ENCODE measurements around the gene ADK. TPM values are rescaled to one million over a fixed set of nuclear protein-coding genes. Genes with fewer than 3 reads are reported as not detected.
"Not testable (repeated sequence)": the region's sequence is repeated elsewhere in the genome, so short reads cannot be mapped to it uniquely, and the experiment has no call there.

Gene ADK
- total and polyA plus RNA-seq, 4 experiments from 2014 or later: 33.7 to 66.6 (median 51.0) TPM

- Histone ChIP-seq H3K27me3 (ENCODE audit: insufficient read depth, low read length) (no peaks in the 10 kb centered on the region), H3K4me3 (ENCODE audit: low read length in 2 of 2) (no peak overlapping the region), H3K27ac (ENCODE audit: low read depth, low read length) (no peak overlapping the region), H3K4me1 (ENCODE audit: insufficient read depth, low read length) (no peaks in the 10 kb centered on the region), H3K9me3 (ENCODE audit: control insufficient read depth in 1 of 2, low read length in 2 of 2) (peaks cover 0 to 3% of the 10 kb centered on the region in 2 donors), H3K36me3 (ENCODE audit: insufficient read depth, low read length) (no peaks in the 10 kb centered on the region)
- Mint-ChIP-seq H3K9me3 (peaks cover 2 to 53% (median 48%) of the 10 kb centered on the region in 8 donors), H3K27me3 (no peaks in the 10 kb centered on the region), H3K36me3 (peaks cover 53 to 74% of the 10 kb centered on the region in 2 donors), H3K4me3 (no peak overlapping the region), H3K4me1 (no peaks in the 10 kb centered on the region), H3K27ac (no peak overlapping the region)
- POLR2A ChIA-PET (ENCODE audit: partially characterized antibody): no interaction called here
- intact Hi-C loops (cut with micrococcal nuclease): no loop called here
- CTCF ChIA-PET (ENCODE audit: partially characterized antibody): no interaction called here
- DNase-seq: no peak
These were observed 360.0 kb downstream of the ADK start for GRCh38 chr10:74511051-74511450.

- H3K9me3 ChIP-seq (ENCODE audit: control insufficient read depth in 1 of 2, low read length in 2 of 2): peaks cover 0 to 3% of the 10 kb centered on the region in 2 donors
- Mint-ChIP-seq H3K9me3 (peaks cover 5 to 57% (median 50%) of the 10 kb centered on the region in 8 donors), H3K27ac (peak overlapping the region in 1 of 7 donors; percentile 76), H3K4me1 (no peaks in the 10 kb centered on the region), H3K27me3 (no peaks in the 10 kb centered on the region), H3K36me3 (peaks cover 48 to 71% of the 10 kb centered on the region in 2 donors), H3K4me3 (no peak overlapping the region)
- H3K27me3 ChIP-seq (ENCODE audit: insufficient read depth, low read length): no peaks in the 10 kb centered on the region
- H3K4me1 ChIP-seq (ENCODE audit: insufficient read depth, low read length): no peaks in the 10 kb centered on the region
- H3K27ac ChIP-seq (ENCODE audit: low read depth, low read length): no peak overlapping the region
- intact Hi-C loops (cut with micrococcal nuclease): no loop called here
- no peaks in the 10 kb centered on the region for H3K36me3 ChIP-seq (ENCODE audit: insufficient read depth, low read length)
- H3K4me3 ChIP-seq (ENCODE audit: low read length in 2 of 2): no peak overlapping the region
- no peak for DNase-seq
- ChIA-PET CTCF (ENCODE audit: partially characterized antibody) (interaction anchor here (0.7 kb wide), 1 partner anchor 521 kb away, joined by 3 read pairs; no protein-coding TSS in a partner anchor), POLR2A (ENCODE audit: partially characterized antibody) (interaction anchor here (0.6 kb wide), 1 partner anchor 311 kb away, joined by 6 read pairs; no protein-coding TSS in a partner anchor)
These were observed 363.3 kb downstream of the ADK start for GRCh38 chr10:74514322-74514721.

- H3K27ac ChIP-seq (ENCODE audit: low read depth, low read length): no peak overlapping the region
- Mint-ChIP-seq H3K4me3 (no peak overlapping the region), H3K9me3 (peaks cover 3 to 26% (median 24%) of the 10 kb centered on the region in 8 donors), H3K27ac (no peak overlapping the region), H3K4me1 (no peaks in the 10 kb centered on the region), H3K36me3 (peaks cover 28 to 37% of the 10 kb centered on the region in 2 donors), H3K27me3 (no peaks in the 10 kb centered on the region)
- no peak overlapping the region for H3K4me3 ChIP-seq (ENCODE audit: low read length in 2 of 2)
- POLR2A ChIA-PET (ENCODE audit: partially characterized antibody): interaction anchor here (2.6 kb wide), 1 partner anchor 68 kb away, joined by 6 read pairs; no protein-coding TSS in a partner anchor
- H3K4me1 ChIP-seq (ENCODE audit: insufficient read depth, low read length): no peaks in the 10 kb centered on the region
- DNase-seq: no peak
- intact Hi-C loops (cut with micrococcal nuclease): no loop called here
- H3K9me3 ChIP-seq (ENCODE audit: control insufficient read depth in 1 of 2, low read length in 2 of 2): peaks cover 0 to 2% of the 10 kb centered on the region in 2 donors
- H3K36me3 ChIP-seq (ENCODE audit: insufficient read depth, low read length): no peaks in the 10 kb centered on the region
- no peaks in the 10 kb centered on the region for H3K27me3 ChIP-seq (ENCODE audit: insufficient read depth, low read length)
- CTCF ChIA-PET (ENCODE audit: partially characterized antibody): no interaction called here
These were observed 367.0 kb downstream of the ADK start for GRCh38 chr10:74518061-74518460.

DNA sequence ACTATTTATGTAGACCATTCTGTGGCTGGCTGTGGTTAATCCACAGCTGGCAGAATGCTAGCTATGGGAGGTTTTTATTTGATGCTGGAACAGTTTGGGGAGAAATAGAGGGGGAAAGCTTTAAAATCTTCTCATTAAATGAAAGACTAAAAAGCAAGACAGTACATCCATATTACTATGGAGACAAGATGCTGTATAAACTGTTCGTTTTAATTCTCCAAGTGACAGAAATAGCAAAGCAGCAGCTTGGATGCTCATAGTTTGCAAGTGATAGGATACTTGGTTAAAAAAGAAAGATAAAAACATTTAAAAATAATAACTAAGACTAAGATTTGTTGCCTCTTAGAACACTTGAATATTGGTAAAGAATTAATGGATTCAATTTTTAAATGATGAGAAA is 370.5 kb downstream of the ADK start:
- Histone ChIP-seq H3K9me3 (ENCODE audit: control insufficient read depth in 1 of 2, low read length in 2 of 2) (no peaks in the 10 kb centered on the region), H3K4me3 (ENCODE audit: low read length in 2 of 2) (no peak overlapping the region), H3K27ac (ENCODE audit: low read depth, low read length) (no peak overlapping the region), H3K27me3 (ENCODE audit: insufficient read depth, low read length) (no peaks in the 10 kb centered on the region), H3K36me3 (ENCODE audit: insufficient read depth, low read length) (no peaks in the 10 kb centered on the region), H3K4me1 (ENCODE audit: insufficient read depth, low read length) (no peaks in the 10 kb centered on the region)
- Mint-ChIP-seq H3K27me3 (no peaks in the 10 kb centered on the region), H3K27ac (peak overlapping the region in 2 of 7 donors; percentile 48 to 55), H3K4me3 (no peak overlapping the region), H3K4me1 (peaks cover 0 to 5% (median 2%) of the 10 kb centered on the region in 4 donors), H3K36me3 (peaks cover 4 to 14% of the 10 kb centered on the region in 2 donors), H3K9me3 (no peaks in the 10 kb centered on the region)
- intact Hi-C loops (cut with micrococcal nuclease): no loop called here
- CTCF ChIA-PET (ENCODE audit: partially characterized antibody): no interaction called here
- DNase-seq: no peak
- POLR2A ChIA-PET (ENCODE audit: partially characterized antibody): no interaction called here

- no peaks in the 10 kb centered on the region for H3K9me3 ChIP-seq (ENCODE audit: control insufficient read depth in 1 of 2, low read length in 2 of 2)
- no peaks in the 10 kb centered on the region for H3K4me1 ChIP-seq (ENCODE audit: insufficient read depth, low read length)
- no peaks in the 10 kb centered on the region for H3K27me3 Mint-ChIP-seq
- CTCF ChIA-PET (ENCODE audit: partially characterized antibody): no interaction called here
- H3K4me3 Mint-ChIP-seq: no peak overlapping the region
- no peaks in the 10 kb centered on the region for H3K36me3 ChIP-seq (ENCODE audit: insufficient read depth, low read length)
- no peak for DNase-seq
- H3K4me1 Mint-ChIP-seq: peaks cover 0 to 5% (median 2%) of the 10 kb centered on the region in 4 donors
- no peaks in the 10 kb centered on the region for H3K27me3 ChIP-seq (ENCODE audit: insufficient read depth, low read length)
- no peak overlapping the region for H3K4me3 ChIP-seq (ENCODE audit: low read length in 2 of 2)
- no peaks in the 10 kb centered on the region for H3K9me3 Mint-ChIP-seq
- no peak overlapping the region for H3K27ac Mint-ChIP-seq
- POLR2A ChIA-PET (ENCODE audit: partially characterized antibody): no interaction called here
- no peak overlapping the region for H3K27ac ChIP-seq (ENCODE audit: low read depth, low read length)
- intact Hi-C loops (cut with micrococcal nuclease): no loop called here
- H3K36me3 Mint-ChIP-seq: peaks cover 12 to 19% of the 10 kb centered on the region in 2 donors
These were observed 372.2 kb downstream of the ADK start for GRCh38 chr10:74523199-74523598.

- peaks cover 0 to 6% (median 3%) of the 10 kb centered on the region in 4 donors for H3K4me1 Mint-ChIP-seq
- no peaks in the 10 kb centered on the region for H3K27me3 Mint-ChIP-seq
- no peaks in the 10 kb centered on the region for H3K9me3 Mint-ChIP-seq
- no peak overlapping the region for H3K27ac Mint-ChIP-seq
- POLR2A ChIA-PET (ENCODE audit: partially characterized antibody): no interaction called here
- CTCF ChIA-PET (ENCODE audit: partially characterized antibody): no interaction called here
- intact Hi-C loops (cut with micrococcal nuclease): no loop called here
- H3K4me1 ChIP-seq (ENCODE audit: insufficient read depth, low read length): no peaks in the 10 kb centered on the region
- H3K27me3 ChIP-seq (ENCODE audit: insufficient read depth, low read length): no peaks in the 10 kb centered on the region
- no peak overlapping the region for H3K4me3 ChIP-seq (ENCODE audit: low read length in 2 of 2)
- no peak overlapping the region for H3K4me3 Mint-ChIP-seq
- peaks cover 12 to 37% of the 10 kb centered on the region in 2 donors for H3K36me3 Mint-ChIP-seq
- H3K9me3 ChIP-seq (ENCODE audit: control insufficient read depth in 1 of 2, low read length in 2 of 2): no peaks in the 10 kb centered on the region
- no peak overlapping the region for H3K27ac ChIP-seq (ENCODE audit: low read depth, low read length)
- no peaks in the 10 kb centered on the region for H3K36me3 ChIP-seq (ENCODE audit: insufficient read depth, low read length)
- DNase-seq: no peak
These were observed 374.9 kb downstream of the ADK start for GRCh38 chr10:74525885-74526284.

- intact Hi-C loops (cut with micrococcal nuclease); H3K9me3 Mint-ChIP-seq; H3K36me3 ChIP-seq (ENCODE audit: insufficient read depth, low read length); H3K4me3 Mint-ChIP-seq; H3K27ac Mint-ChIP-seq; H3K4me1 Mint-ChIP-seq; H3K4me1 ChIP-seq (ENCODE audit: insufficient read depth, low read length); DNase-seq; H3K27me3 ChIP-seq (ENCODE audit: insufficient read depth, low read length); H3K4me3 ChIP-seq (ENCODE audit: low read length in 2 of 2); H3K27me3 Mint-ChIP-seq; H3K27ac ChIP-seq (ENCODE audit: low read depth, low read length); H3K9me3 ChIP-seq (ENCODE audit: control insufficient read depth in 1 of 2, low read length in 2 of 2): not testable (repeated sequence)
- CTCF ChIA-PET (ENCODE audit: partially characterized antibody): interaction anchor here (1.0 kb wide), 1 partner anchor 33 kb away, joined by 3 read pairs; no protein-coding TSS in a partner anchor
- POLR2A ChIA-PET (ENCODE audit: partially characterized antibody): interaction anchor here (0.7 kb wide), 1 partner anchor 105 kb away, joined by 3 read pairs; no protein-coding TSS in a partner anchor
- peaks cover 12 to 44% of the 10 kb centered on the region in 2 donors for H3K36me3 Mint-ChIP-seq
These were observed 376.6 kb downstream of the ADK start for GRCh38 chr10:74527611-74528010.

Measured in CD4-positive, alpha-beta memory T cell (primary cell).